A549 (cell line): Measurements from ENCODE around the gene CHST5. TPM values are rescaled to one million over a fixed set of nuclear protein-coding genes. Genes with fewer than 3 reads are reported as not detected.

Experiments
- ATAC-seq, 2 experiments: fragments of 200-7000 bp in 1 of 2; fragments of >200 bp in 1 of 2; cut with Nextera tagmentation in 1 of 2; cut with Tn5 transposase in 1 of 2; 3 replicates each; pipeline versions ENCODE4 v1.8.0 to v1.9.1; 2018 to 2020; ENCODE audit warnings: mild to moderate bottlenecking in 1 of 2, moderate library complexity in 1 of 2
- CTCF ChIA-PET: fragments of 300-600 bp; sonication (Branson Sonifier 250); formaldehyde crosslinking; extraction: SDS; loops from one replicate; lab custom pipeline; 2021; ENCODE audit warnings: antibody characterized with exemption, inconsistent platforms; lab: Yijun Ruan, JAX
- POLR2A ChIA-PET: fragments of 350-600 bp; formaldehyde crosslinking; extraction: SDS; loops from one replicate; lab custom pipeline; 2021; ENCODE audit warnings: antibody characterized with exemption, inconsistent platforms; lab: Yijun Ruan, JAX
- DNase-seq, 2 experiments: peaks; one replicate each; pipeline versions ENCODE4 v3.0.0 to v3.0.0-alpha.2; 2011 to 2016; ENCODE audit warnings: low read depth in 1 of 2, low spot score in 1 of 2
- FAIRE-seq: peaks from 2 replicates; lab custom pipeline; 2011; peaks lifted over from hg19 to GRCh38; lab: Jason Lieb, UNC
- H3K27ac ChIP-seq, 2 experiments: fragments of >200 bp; sonication (Bioruptor Twin); formaldehyde crosslinking; 3 replicates each; pipeline ENCODE4 v1.5.1; 2016 to 2017
- H3K4me1 ChIP-seq: fragments of >200 bp; sonication (Bioruptor Twin); formaldehyde crosslinking; 3 replicates; pipeline ENCODE4 v1.6.1; 2016
- H3K4me2 ChIP-seq: fragments of >200 bp; sonication (Bioruptor Twin); formaldehyde crosslinking; 3 replicates; pipeline ENCODE4 v1.6.1; 2016
- H3K4me3 ChIP-seq: fragments of >200 bp; sonication (Bioruptor Twin); formaldehyde crosslinking; 3 replicates; pipeline ENCODE4 v1.5.1; 2016
- H3K9me3 ChIP-seq: fragments of >200 bp; sonication (Bioruptor Twin); formaldehyde crosslinking; 3 replicates; pipeline ENCODE4 v1.6.1; 2016
- CBX2 ChIP-seq: fragments of 200-600 bp; sonication (generic); IDR thresholded peaks from 2 replicates; pipeline ENCODE4 v1.6.1; 2016; ENCODE audit warnings: low read depth, mild to moderate bottlenecking, borderline replicate concordance
- CBX8 ChIP-seq: fragments of 200-600 bp; sonication (generic); IDR thresholded peaks from 2 replicates; pipeline ENCODE4 v1.6.1; 2016
- CHD4 ChIP-seq: fragments of 200-600 bp; sonication (generic); IDR thresholded peaks from 2 replicates; pipeline ENCODE4 v1.6.1; 2016; ENCODE audit warnings: antibody characterized with exemption, mild to moderate bottlenecking, borderline replicate concordance
- CTCF ChIP-seq: fragments of >200 bp; sonication (Bioruptor Twin); formaldehyde crosslinking; IDR thresholded peaks from 3 replicates; pipeline ENCODE4 v1.5.1; 2016
- ELK1 ChIP-seq: fragments of 150-350 bp; IDR thresholded peaks from 2 replicates; pipeline ENCODE4 v1.6.1; 2014; ENCODE audit warnings: low read depth, mild to moderate bottlenecking, low read length
- EP300 ChIP-seq, 2 experiments: fragments of >200 bp; sonication (Bioruptor Twin); formaldehyde crosslinking; IDR thresholded peaks; 2 replicates in 1 of 2; 3 replicates in 1 of 2; pipeline ENCODE4 v1.6.1; 2016 to 2017
- FOSB ChIP-seq: fragments of 250-450 bp; sonication (Bioruptor Pico); IDR thresholded peaks from 2 replicates; pipeline ENCODE4 v1.5.0; 2020; ENCODE audit warnings: mild to moderate bottlenecking, moderate library complexity
- FOSL2 ChIP-seq, 2 experiments: fragments of 450-650 bp in 1 of 2; fragments of >200 bp in 1 of 2; sonication (Bioruptor Twin) in 1 of 2; formaldehyde crosslinking; IDR thresholded peaks; 2 replicates each; pipeline versions ENCODE4 v1.5.0 to v1.6.1; 2016 to 2020; ENCODE audit warnings: mild to moderate bottlenecking in 1 of 2, moderate library complexity in 1 of 2
- HDAC2 ChIP-seq: fragments of 200-600 bp; sonication (generic); IDR thresholded peaks from 2 replicates; pipeline ENCODE4 v1.6.1; 2016
- HMGXB4 ChIP-seq: fragments of 250-450 bp; sonication (Bioruptor Pico); IDR thresholded peaks from 2 replicates; pipeline ENCODE4 v1.5.0; 2021; ENCODE audit warnings: mild to moderate bottlenecking, moderate library complexity, borderline replicate concordance
- HOXB5 ChIP-seq: fragments of 250-450 bp; sonication (Bioruptor Pico); IDR thresholded peaks from 2 replicates; pipeline ENCODE4 v1.5.0; 2020; ENCODE audit warnings: mild to moderate bottlenecking, moderate library complexity
- JUN ChIP-seq, 2 experiments: fragments of >200 bp; sonication (Bioruptor Twin); formaldehyde crosslinking; IDR thresholded peaks; 2 replicates in 1 of 2; 3 replicates in 1 of 2; pipeline ENCODE4 v1.6.1; 2016 to 2017
- MAX ChIP-seq: IDR thresholded peaks from 2 replicates; pipeline ENCODE4 v1.6.1; 2012
- MAZ ChIP-seq: fragments of 150-350 bp; IDR thresholded peaks from 2 replicates; pipeline ENCODE4 v1.6.1; 2014; ENCODE audit warnings: antibody characterized with exemption, low read depth, low read length, borderline replicate concordance
- NFE2L2 ChIP-seq: fragments of 150-350 bp; conservative IDR thresholded peaks from 2 replicates; pipeline ENCODE4 v1.6.1; 2014; ENCODE audit warnings: low read length
- NPAS2 ChIP-seq: fragments of 250-450 bp; sonication (Bioruptor Pico); IDR thresholded peaks from 2 replicates; pipeline ENCODE4 v1.8.0; 2022; ENCODE audit warnings: mild to moderate bottlenecking, moderate library complexity, borderline replicate concordance
- POLR2AphosphoS2 ChIP-seq: conservative IDR thresholded peaks from 2 replicates; pipeline ENCODE4 v1.6.1; 2012; ENCODE audit warnings: low read length, improper control_type of control experiment, inconsistent platforms
- RARB ChIP-seq: fragments of 250-450 bp; sonication (Bioruptor Pico); IDR thresholded peaks from 2 replicates; pipeline ENCODE4 v1.8.0; 2021; ENCODE audit warnings: mild to moderate bottlenecking, moderate library complexity
- RFX5 ChIP-seq: fragments of 450-650 bp; IDR thresholded peaks from 2 replicates; pipeline ENCODE4 v1.7.1; 2014; ENCODE audit warnings: antibody characterized with exemption, mild to moderate bottlenecking, moderate library complexity
- TP53 ChIP-seq: fragments of 250-450 bp; sonication (Bioruptor Pico); IDR thresholded peaks from 2 replicates; pipeline ENCODE4 v1.5.0; 2021; ENCODE audit warnings: mild to moderate bottlenecking, moderate library complexity
- USF2 ChIP-seq: fragments of 450-650 bp; IDR thresholded peaks from 2 replicates; pipeline ENCODE4 v1.6.1; 2014; ENCODE audit warnings: antibody characterized with exemption
- ZC3H11A ChIP-seq: fragments of 450-650 bp; IDR thresholded peaks from 2 replicates; pipeline ENCODE4 v1.6.1; 2014; ENCODE audit warnings: antibody characterized with exemption, mild to moderate bottlenecking
- ZFP36 ChIP-seq: fragments of 450-650 bp; IDR thresholded peaks from 2 replicates; pipeline ENCODE4 v1.6.1; 2014; ENCODE audit warnings: borderline replicate concordance; ENCODE audit not compliant: partially characterized antibody
- ZSCAN20 ChIP-seq: fragments of 250-450 bp; sonication (Bioruptor Pico); IDR thresholded peaks from 2 replicates; pipeline ENCODE4 v1.8.0; 2022; ENCODE audit warnings: mild to moderate bottlenecking, moderate library complexity
- WGBS: methylation state at CpG from one replicate; pipeline ENCODE4 v1.1.6; 2017; ENCODE audit errors: missing lambda C conversion rate; 5-methylcytosine and 5-hydroxymethylcytosine counted together
- polyA plus RNA-seq, 4 experiments: library from polyadenylated mRNA; depleted of rRNA in 3 of 4; stranded (reverse); fragments of >200 nt; fragmentation: RNase III in 1 of 4; extraction: RNeasy Plus Mini Kit Qiagen cat#74134 plus additional on column Dnase treatment in 1 of 4; gene quantifications; 2 replicates in 3 of 4; 3 replicates in 1 of 4; pipeline ENCODE4 v1.2.3, GENCODE V29; 2011 to 2017

CHST5 gene
- polyA plus RNA-seq, 2 of the 4 experiments (the other 2 are of a cell fraction), result 0.05 TPM; not detected in 1

GRCh38 chr16:75575958-75576357, 40.0 kb upstream of the CHST5 start:
- Histone ChIP-seq H3K9me3 (no peaks in the 10 kb centered on the region), H3K27ac (no peak overlapping the region), H3K4me1 (no peaks in the 10 kb centered on the region), H3K4me2 (no peak overlapping the region), H3K4me3 (no peak overlapping the region)
- DNase-seq, result no peak
- CTCF ChIA-PET, result interaction anchor here (1.1 to 1.8 kb wide), 3 partner anchors 59 to 111 kb away, joined by 3 to 5 read pairs (median 3); no protein-coding TSS in a partner anchor
- TF ChIP-seq JUN (IDR thresholded peaks at IDR 0.05) (no peak), ZSCAN20 (CRISPR knock-in tag) (no peak), HOXB5 (CRISPR knock-in tag) (no peak), RARB (CRISPR knock-in tag) (no peak), TP53 (CRISPR knock-in tag) (no peak), USF2 (no peak)
- TF ChIP-seq, all 56 proteins: peak for 0
- FAIRE-seq, result no peak
- no peak for ATAC-seq
- WGBS, result 90% methylated on average over 3 of the region's 3 CpGs
- POLR2A ChIA-PET, result no interaction called here

GRCh38 chr16:75573955-75574354, 38.0 kb upstream of the CHST5 start:
- no peak for FAIRE-seq
- no peak for TF ChIP-seq HMGXB4 (CRISPR knock-in tag)
- no peak for TF ChIP-seq MAZ
- no peak for TF ChIP-seq FOSL2 (IDR thresholded peaks at IDR 0.05)
- no peak for TF ChIP-seq FOSL2 (CRISPR knock-in tag; IDR thresholded peaks at IDR 0.05)
- no peak for TF ChIP-seq CBX2
- no peak for TF ChIP-seq ZFP36
- TF ChIP-seq MAX, result no peak
- TF ChIP-seq CHD4, result no peak
- no peak for TF ChIP-seq POLR2AphosphoS2
- TF ChIP-seq NPAS2 (CRISPR knock-in tag), result no peak
- no peak for TF ChIP-seq ELK1
- TF ChIP-seq, all 56 proteins: peak for 0
- ChIA-PET POLR2A (no interaction called here), CTCF (interaction anchor here (0.6 to 1.2 kb wide), 2 partner anchors 32 to 502 kb away, joined by 4 read pairs; no protein-coding TSS in a partner anchor)
- 93% methylated on average over 5 of the region's 5 CpGs for WGBS
- Histone ChIP-seq H3K9me3 (no peaks in the 10 kb centered on the region), H3K4me1 (no peaks in the 10 kb centered on the region), H3K4me2 (no peak overlapping the region), H3K27ac (no peak overlapping the region), H3K4me3 (no peak overlapping the region)
- DNase-seq, result no peak
- no peak for ATAC-seq

- H3K4me2 ChIP-seq, result no peak overlapping the region
- TF ChIP-seq CBX8 (no peak), FOSB (CRISPR knock-in tag) (no peak), CTCF (no peak), ZC3H11A (no peak), RFX5 (no peak), HOXB5 (CRISPR knock-in tag) (no peak), NFE2L2 (no peak), EP300 (IDR thresholded peaks at IDR 0.05) (no peak), HDAC2 (no peak)
- FAIRE-seq, result no peak
- no peak overlapping the region for H3K4me3 ChIP-seq
- no peak; a peak in 1 of 6 replicates for ATAC-seq
- no peaks in the 10 kb centered on the region for H3K9me3 ChIP-seq
- ChIA-PET POLR2A (no interaction called here), CTCF (interaction anchor here (1.1 to 1.3 kb wide), 2 partner anchors 36 to 47 kb away, joined by 3 to 7 read pairs; no protein-coding TSS in a partner anchor)
- no peak for DNase-seq
- WGBS, result 69% methylated on average over 3 of the region's 3 CpGs
- H3K27ac ChIP-seq, result no peak overlapping the region
- no peaks in the 10 kb centered on the region for H3K4me1 ChIP-seq
Observed at GRCh38 chr16:75572864-75573542, 37.1 kb upstream of the CHST5 start.
